ENCODE measurements around the gene RGS19.

Gene RGS19

GRCh38 chr20:64077541-64077875 lies 1.8 kb downstream of the RGS19 start:
- Histone ChIP-seq H3K4me1 (ENCODE audit: control insufficient read depth, insufficient read depth, low read length) (no peaks in the 10 kb centered on the region), H3K9ac (ENCODE audit: low read depth, low read length) (no peak overlapping the region), H3K27me3 (ENCODE audit: control insufficient read depth, insufficient read depth, low read length) (peaks cover 17% of the 10 kb centered on the region), H3K36me3 (ENCODE audit: control insufficient read depth, insufficient read depth, low read length) (peaks cover 11% of the 10 kb centered on the region), H3K4me3 (ENCODE audit: low read depth, low read length) (no peak overlapping the region), H3K9me3 (ENCODE audit: control insufficient read depth, insufficient read depth, low read length) (no peaks in the 10 kb centered on the region)

- Histone ChIP-seq H3K9ac (ENCODE audit: low read depth, low read length) (no peak overlapping the region), H3K36me3 (ENCODE audit: control insufficient read depth, insufficient read depth, low read length) (peaks cover 11% of the 10 kb centered on the region), H3K27me3 (ENCODE audit: control insufficient read depth, insufficient read depth, low read length) (peaks cover 16% of the 10 kb centered on the region), H3K9me3 (ENCODE audit: control insufficient read depth, insufficient read depth, low read length) (no peaks in the 10 kb centered on the region), H3K4me1 (ENCODE audit: control insufficient read depth, insufficient read depth, low read length) (no peaks in the 10 kb centered on the region), H3K4me3 (ENCODE audit: low read depth, low read length) (no peak overlapping the region)
These were observed 2.2 kb downstream of the RGS19 start for GRCh38 chr20:64077094-64077493.

- H3K36me3 ChIP-seq (ENCODE audit: control insufficient read depth, insufficient read depth, low read length), result peaks cover 15% of the 10 kb centered on the region
- H3K9ac ChIP-seq (ENCODE audit: low read depth, low read length), result no peak overlapping the region
- no peak overlapping the region for H3K4me3 ChIP-seq (ENCODE audit: low read depth, low read length)
- H3K4me1 ChIP-seq (ENCODE audit: control insufficient read depth, insufficient read depth, low read length), result no peaks in the 10 kb centered on the region
- H3K27me3 ChIP-seq (ENCODE audit: control insufficient read depth, insufficient read depth, low read length), result peaks cover 9% of the 10 kb centered on the region
- no peaks in the 10 kb centered on the region for H3K9me3 ChIP-seq (ENCODE audit: control insufficient read depth, insufficient read depth, low read length)
These were observed 3.0 kb downstream of the RGS19 start for GRCh38 chr20:64076061-64076997.

DNA sequence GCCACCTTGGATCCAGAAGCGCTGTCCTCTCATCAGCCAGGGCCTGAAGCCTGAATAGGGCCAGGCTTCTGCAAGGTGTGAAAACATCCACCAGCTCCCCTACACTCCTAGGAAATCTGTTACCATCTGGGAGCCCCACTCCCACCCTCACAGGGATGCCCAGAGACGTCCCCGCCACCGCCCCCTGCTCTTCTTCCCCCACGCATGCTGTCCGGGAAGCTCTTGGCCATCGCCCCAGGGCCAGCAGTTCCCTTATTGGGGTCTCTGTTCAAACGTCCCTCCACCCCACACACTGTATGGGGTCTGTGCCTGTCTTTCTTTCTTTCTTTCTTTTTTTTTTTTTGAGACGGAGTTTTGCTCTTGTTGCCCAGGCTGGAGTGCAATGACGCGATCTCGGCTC lies 3.8 kb downstream of the RGS19 start:
- Histone ChIP-seq H3K4me1 (ENCODE audit: control insufficient read depth, insufficient read depth, low read length) (no peaks in the 10 kb centered on the region), H3K9me3 (ENCODE audit: control insufficient read depth, insufficient read depth, low read length) (no peaks in the 10 kb centered on the region), H3K4me3 (ENCODE audit: low read depth, low read length) (no peak overlapping the region), H3K9ac (ENCODE audit: low read depth, low read length) (no peak overlapping the region), H3K27me3 (ENCODE audit: control insufficient read depth, insufficient read depth, low read length) (peaks cover 5% of the 10 kb centered on the region), H3K36me3 (ENCODE audit: control insufficient read depth, insufficient read depth, low read length) (peaks cover 15% of the 10 kb centered on the region)

- Histone ChIP-seq H3K27me3 (ENCODE audit: control insufficient read depth, insufficient read depth, low read length) (no peaks in the 10 kb centered on the region), H3K36me3 (ENCODE audit: control insufficient read depth, insufficient read depth, low read length) (peaks cover 16% of the 10 kb centered on the region), H3K4me3 (ENCODE audit: low read depth, low read length) (no peak overlapping the region), H3K9me3 (ENCODE audit: control insufficient read depth, insufficient read depth, low read length) (no peaks in the 10 kb centered on the region), H3K9ac (ENCODE audit: low read depth, low read length) (no peak overlapping the region), H3K4me1 (ENCODE audit: control insufficient read depth, insufficient read depth, low read length) (no peaks in the 10 kb centered on the region)
These were observed 4.4 kb downstream of the RGS19 start for GRCh38 chr20:64074963-64075362.

GRCh38 chr20:64074184-64074789 lies 5.0 kb downstream of the RGS19 start:
- Histone ChIP-seq H3K4me3 (ENCODE audit: low read depth, low read length) (no peak overlapping the region), H3K4me1 (ENCODE audit: control insufficient read depth, insufficient read depth, low read length) (no peaks in the 10 kb centered on the region), H3K27me3 (ENCODE audit: control insufficient read depth, insufficient read depth, low read length) (no peaks in the 10 kb centered on the region), H3K9ac (ENCODE audit: low read depth, low read length) (no peak overlapping the region), H3K36me3 (ENCODE audit: control insufficient read depth, insufficient read depth, low read length) (peaks cover 18% of the 10 kb centered on the region), H3K9me3 (ENCODE audit: control insufficient read depth, insufficient read depth, low read length) (no peaks in the 10 kb centered on the region)

GRCh38 chr20:64073476-64074183 lies 5.7 kb downstream of the RGS19 start:
- peaks cover 18% of the 10 kb centered on the region for H3K36me3 ChIP-seq (ENCODE audit: control insufficient read depth, insufficient read depth, low read length)
- no peak overlapping the region for H3K9ac ChIP-seq (ENCODE audit: low read depth, low read length)
- no peak overlapping the region for H3K4me3 ChIP-seq (ENCODE audit: low read depth, low read length)
- H3K27me3 ChIP-seq (ENCODE audit: control insufficient read depth, insufficient read depth, low read length), result no peaks in the 10 kb centered on the region
- no peaks in the 10 kb centered on the region for H3K4me1 ChIP-seq (ENCODE audit: control insufficient read depth, insufficient read depth, low read length)
- no peaks in the 10 kb centered on the region for H3K9me3 ChIP-seq (ENCODE audit: control insufficient read depth, insufficient read depth, low read length)

DNA sequence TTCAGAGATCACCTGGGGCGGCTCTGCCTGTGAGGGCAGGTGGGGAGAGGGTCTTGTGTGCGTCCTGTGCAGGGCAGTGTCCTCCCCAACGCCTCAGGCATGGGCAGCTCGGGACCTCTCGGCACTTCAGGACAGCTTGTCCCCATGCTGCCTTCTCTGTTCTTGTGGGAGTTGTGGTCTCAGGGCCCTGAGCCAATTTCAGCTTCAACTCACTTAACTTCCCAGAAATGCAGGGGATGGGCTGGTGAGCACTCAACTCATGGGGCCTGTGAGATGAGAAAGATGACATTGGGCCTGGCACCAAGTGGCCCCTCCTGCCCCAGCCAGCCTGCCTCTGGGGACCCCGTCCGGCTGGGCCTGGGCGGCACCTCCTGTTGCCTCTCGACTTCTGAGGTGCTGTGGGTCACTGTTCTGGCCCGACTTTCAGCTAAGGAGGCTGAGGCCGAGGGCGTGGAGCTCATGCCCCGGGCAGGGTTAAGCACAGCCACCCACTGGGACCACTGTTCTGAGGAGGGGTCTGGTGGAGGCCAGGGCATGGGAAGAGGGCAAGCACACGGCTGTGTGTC lies 6.7 kb downstream of the RGS19 start:
- Histone ChIP-seq H3K36me3 (ENCODE audit: control insufficient read depth, insufficient read depth, low read length) (peaks cover 21% of the 10 kb centered on the region), H3K27me3 (ENCODE audit: control insufficient read depth, insufficient read depth, low read length) (no peaks in the 10 kb centered on the region), H3K4me3 (ENCODE audit: low read depth, low read length) (no peak overlapping the region), H3K4me1 (ENCODE audit: control insufficient read depth, insufficient read depth, low read length) (peaks cover 2% of the 10 kb centered on the region), H3K9ac (ENCODE audit: low read depth, low read length) (no peak overlapping the region), H3K9me3 (ENCODE audit: control insufficient read depth, insufficient read depth, low read length) (no peaks in the 10 kb centered on the region)

DNA sequence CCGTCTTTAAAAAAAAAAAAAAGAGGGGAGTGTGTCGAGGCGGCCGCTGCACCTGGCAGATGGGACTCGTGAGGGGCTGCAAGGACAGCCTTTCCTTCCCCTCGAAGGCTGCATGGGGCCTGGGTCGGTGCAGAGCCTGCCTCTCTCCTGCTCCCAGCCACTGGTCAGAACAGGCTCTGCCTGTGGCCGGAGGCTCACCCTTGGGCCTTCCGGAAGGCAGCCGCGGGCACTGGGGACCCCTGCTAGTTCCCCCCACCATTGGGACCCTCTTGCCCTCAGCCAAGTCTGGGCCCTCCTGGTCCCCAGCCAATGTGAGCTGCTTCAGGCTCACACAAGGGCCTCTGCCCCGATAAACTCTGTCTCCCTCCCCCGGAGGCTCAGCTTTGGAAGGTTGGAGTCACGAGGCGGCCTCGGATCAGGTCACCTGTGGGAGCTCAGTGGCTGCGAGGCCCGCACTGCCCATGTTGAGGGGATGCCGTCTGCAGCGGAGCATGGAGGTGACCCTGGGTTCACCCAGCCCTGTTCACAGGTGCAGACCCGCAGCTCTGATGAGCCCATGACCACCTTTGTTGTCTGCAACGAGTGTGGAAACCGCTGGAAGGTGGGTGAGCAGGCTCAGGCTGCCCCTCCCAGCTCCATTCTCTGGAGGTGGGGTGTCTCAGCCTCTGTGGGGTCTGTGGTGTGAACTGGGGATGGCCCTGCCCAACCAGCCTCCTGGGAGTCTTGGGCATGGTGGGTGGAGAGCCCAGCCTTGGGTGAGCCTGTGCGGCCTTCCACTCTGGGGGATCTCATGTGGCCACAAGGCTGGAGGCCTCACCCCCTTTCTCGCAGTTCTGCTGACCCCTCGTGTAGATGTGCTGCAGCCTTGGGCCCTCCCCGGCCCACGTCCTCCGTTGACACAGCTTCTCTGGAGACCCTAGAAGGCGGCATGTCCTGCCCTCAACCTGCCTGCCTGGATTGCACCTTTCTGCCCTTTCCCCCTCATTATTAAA lies 7.7 kb downstream of the RGS19 start:
- H3K4me1 ChIP-seq (ENCODE audit: control insufficient read depth, insufficient read depth, low read length), result peaks cover 2% of the 10 kb centered on the region
- no peaks in the 10 kb centered on the region for H3K27me3 ChIP-seq (ENCODE audit: control insufficient read depth, insufficient read depth, low read length)
- H3K9ac ChIP-seq (ENCODE audit: low read depth, low read length), result no peak overlapping the region
- H3K36me3 ChIP-seq (ENCODE audit: control insufficient read depth, insufficient read depth, low read length), result peaks cover 21% of the 10 kb centered on the region
- no peaks in the 10 kb centered on the region for H3K9me3 ChIP-seq (ENCODE audit: control insufficient read depth, insufficient read depth, low read length)
- H3K4me3 ChIP-seq (ENCODE audit: low read depth, low read length), result no peak overlapping the region

DNA sequence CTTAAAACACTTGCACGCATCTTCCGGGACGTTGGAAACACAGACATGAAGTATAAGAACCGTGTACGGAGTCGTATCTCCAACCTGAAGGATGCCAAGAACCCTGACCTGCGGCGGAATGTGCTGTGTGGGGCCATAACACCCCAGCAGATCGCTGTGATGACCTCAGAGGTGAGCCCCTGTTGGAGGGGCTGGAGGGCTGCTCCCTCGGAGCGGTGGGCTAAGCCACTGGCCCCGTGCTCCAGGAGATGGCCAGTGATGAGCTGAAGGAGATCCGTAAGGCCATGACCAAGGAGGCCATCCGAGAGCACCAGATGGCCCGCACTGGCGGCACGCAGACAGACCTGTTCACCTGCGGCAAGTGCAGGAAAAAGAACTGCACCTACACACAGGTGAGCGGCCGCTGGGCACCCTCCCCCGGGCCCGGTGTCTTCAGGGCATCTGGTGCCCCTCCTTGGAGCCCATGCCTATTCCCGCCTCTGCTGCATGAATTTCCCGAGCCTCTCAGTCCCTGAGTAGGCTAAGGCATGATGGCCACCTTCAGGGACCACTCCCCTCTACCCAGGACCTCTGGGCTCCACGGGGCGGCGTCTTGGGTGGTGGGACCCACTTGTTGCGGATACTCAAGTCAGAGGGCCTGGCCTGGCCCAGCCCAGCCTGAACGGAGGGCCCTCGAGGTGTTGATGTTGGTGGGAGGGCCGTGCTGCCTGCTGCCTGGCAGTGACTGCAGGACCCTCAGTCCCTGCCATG lies 8.9 kb downstream of the RGS19 start:
- Histone ChIP-seq H3K4me1 (ENCODE audit: control insufficient read depth, insufficient read depth, low read length) (peaks cover 2% of the 10 kb centered on the region), H3K9me3 (ENCODE audit: control insufficient read depth, insufficient read depth, low read length) (no peaks in the 10 kb centered on the region), H3K9ac (ENCODE audit: low read depth, low read length) (no peak overlapping the region), H3K4me3 (ENCODE audit: low read depth, low read length) (no peak overlapping the region), H3K27me3 (ENCODE audit: control insufficient read depth, insufficient read depth, low read length) (no peaks in the 10 kb centered on the region), H3K36me3 (ENCODE audit: control insufficient read depth, insufficient read depth, low read length) (peaks cover 21% of the 10 kb centered on the region)
